Measurements from ENCODE around the gene COMMD4. TPM values are rescaled to one million over a fixed set of nuclear protein-coding genes. Genes with fewer than 3 reads are reported as not detected.

The COMMD4 gene
- total RNA-seq, 1 experiment from 2014 or later = 109 TPM

DNA sequence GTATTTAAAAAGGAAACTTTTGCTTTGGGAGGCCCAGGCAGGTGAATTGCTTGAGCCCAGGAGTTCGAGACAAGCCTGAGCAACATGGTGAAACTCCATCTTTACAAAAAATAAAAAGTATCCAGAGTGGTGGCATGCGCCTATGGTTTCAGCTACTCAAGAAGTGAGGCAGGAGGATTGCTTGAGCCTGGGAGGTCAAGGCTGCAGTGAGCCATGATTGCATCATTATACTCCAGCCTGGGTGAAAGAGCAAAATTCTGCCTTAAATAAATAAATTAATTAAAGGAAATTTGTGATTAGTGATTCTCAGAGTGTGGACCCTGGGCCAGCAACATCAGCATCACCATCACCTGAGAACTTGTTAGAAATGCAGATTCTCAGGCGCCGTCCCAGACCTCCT is 9.9 kb upstream of the COMMD4 start:
- TF ChIP-seq, protein P1, sequence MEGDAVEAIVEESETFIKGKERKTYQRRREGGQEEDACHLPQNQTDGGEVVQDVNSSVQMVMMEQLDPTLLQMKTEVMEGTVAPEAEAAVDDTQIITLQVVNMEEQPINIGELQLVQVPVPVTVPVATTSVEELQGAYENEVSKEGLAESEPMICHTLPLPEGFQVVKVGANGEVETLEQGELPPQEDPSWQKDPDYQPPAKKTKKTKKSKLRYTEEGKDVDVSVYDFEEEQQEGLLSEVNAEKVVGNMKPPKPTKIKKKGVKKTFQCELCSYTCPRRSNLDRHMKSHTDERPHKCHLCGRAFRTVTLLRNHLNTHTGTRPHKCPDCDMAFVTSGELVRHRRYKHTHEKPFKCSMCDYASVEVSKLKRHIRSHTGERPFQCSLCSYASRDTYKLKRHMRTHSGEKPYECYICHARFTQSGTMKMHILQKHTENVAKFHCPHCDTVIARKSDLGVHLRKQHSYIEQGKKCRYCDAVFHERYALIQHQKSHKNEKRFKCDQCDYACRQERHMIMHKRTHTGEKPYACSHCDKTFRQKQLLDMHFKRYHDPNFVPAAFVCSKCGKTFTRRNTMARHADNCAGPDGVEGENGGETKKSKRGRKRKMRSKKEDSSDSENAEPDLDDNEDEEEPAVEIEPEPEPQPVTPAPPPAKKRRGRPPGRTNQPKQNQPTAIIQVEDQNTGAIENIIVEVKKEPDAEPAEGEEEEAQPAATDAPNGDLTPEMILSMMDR (IDR thresholded peaks at IDR 0.05; ENCODE audit: unreplicated experiment) = no peak
- Mint-ChIP-seq H3K4me3 (ENCODE audit: low read depth, unreplicated experiment) (no peak overlapping the region), H3K27me3 (ENCODE audit: unreplicated experiment) (peaks cover 43% of the 10 kb centered on the region), H3K27ac (ENCODE audit: unreplicated experiment) (no peak overlapping the region), H3K4me1 (ENCODE audit: low read depth, unreplicated experiment) (no peaks in the 10 kb centered on the region), H3K9me3 (ENCODE audit: low read depth, unreplicated experiment) (peaks cover 2% of the 10 kb centered on the region), H3K36me3 (ENCODE audit: insufficient read depth, unreplicated experiment) (no peaks in the 10 kb centered on the region)
- DNase-seq = no peak
- no TSS peak for BruUV-seq (replicated peaks)
- intact Hi-C loops (cut with micrococcal nuclease; ENCODE audit: unreplicated experiment) = no loop called here
- CTCF ChIA-PET = no interaction called here

DNA sequence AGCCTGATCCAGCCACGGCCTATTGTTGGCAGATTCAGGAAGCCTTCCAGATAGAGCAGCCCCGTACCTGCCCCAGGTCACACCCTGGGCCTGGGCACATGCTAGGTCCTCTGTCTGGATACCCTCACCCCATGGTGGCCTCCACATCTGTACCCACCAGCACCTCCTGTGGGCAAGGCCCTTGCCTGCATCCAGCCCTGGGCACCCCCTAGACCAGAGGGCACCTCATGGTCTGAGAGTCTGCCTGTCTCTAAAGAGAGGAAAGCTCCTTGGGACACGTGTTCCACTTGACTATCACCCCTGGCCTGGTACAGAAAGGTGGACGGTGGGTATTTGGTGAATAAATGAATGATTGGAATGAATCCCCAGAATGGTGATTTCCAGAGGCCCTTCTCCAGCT is 8.9 kb upstream of the COMMD4 start:
- CTCF ChIA-PET = no interaction called here
- no TSS peak for BruUV-seq (replicated peaks)
- Mint-ChIP-seq H3K27ac (ENCODE audit: unreplicated experiment) (no peak overlapping the region), H3K4me1 (ENCODE audit: low read depth, unreplicated experiment) (no peaks in the 10 kb centered on the region), H3K9me3 (ENCODE audit: low read depth, unreplicated experiment) (no peaks in the 10 kb centered on the region), H3K4me3 (ENCODE audit: low read depth, unreplicated experiment) (no peak overlapping the region), H3K27me3 (ENCODE audit: unreplicated experiment) (peaks cover 39% of the 10 kb centered on the region), H3K36me3 (ENCODE audit: insufficient read depth, unreplicated experiment) (no peaks in the 10 kb centered on the region)
- no peak for DNase-seq
- intact Hi-C loops (cut with micrococcal nuclease; ENCODE audit: unreplicated experiment) = no loop called here
- TF ChIP-seq, protein P1 (IDR thresholded peaks at IDR 0.05; ENCODE audit: unreplicated experiment) = no peak

DNA sequence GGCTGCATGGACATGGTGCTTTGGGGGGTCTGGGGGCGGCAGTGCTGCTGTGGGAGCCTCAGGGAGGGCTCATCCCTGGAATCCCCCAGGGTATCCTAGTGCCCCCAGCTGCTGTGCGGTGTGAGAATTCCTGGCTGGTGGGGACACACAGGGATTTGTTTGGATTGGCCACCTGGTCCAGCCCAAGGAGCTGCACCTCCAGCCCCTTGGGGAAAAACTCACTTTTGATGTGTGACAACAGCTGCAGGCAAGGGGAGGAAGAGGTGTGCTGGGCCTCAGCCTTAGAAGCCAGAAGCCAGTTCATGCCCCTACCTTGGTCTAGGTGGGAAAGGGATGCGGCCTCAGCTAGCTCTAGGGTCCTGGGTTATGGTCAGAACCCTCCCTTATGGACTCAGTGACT is 8.4 kb upstream of the COMMD4 start:
- Mint-ChIP-seq H3K27me3 (ENCODE audit: unreplicated experiment) (peaks cover 39% of the 10 kb centered on the region), H3K27ac (ENCODE audit: unreplicated experiment) (no peak overlapping the region), H3K4me1 (ENCODE audit: low read depth, unreplicated experiment) (no peaks in the 10 kb centered on the region), H3K9me3 (ENCODE audit: low read depth, unreplicated experiment) (no peaks in the 10 kb centered on the region), H3K4me3 (ENCODE audit: low read depth, unreplicated experiment) (no peak overlapping the region), H3K36me3 (ENCODE audit: insufficient read depth, unreplicated experiment) (no peaks in the 10 kb centered on the region)
- DNase-seq = no peak
- TF ChIP-seq, protein P1 (IDR thresholded peaks at IDR 0.05; ENCODE audit: unreplicated experiment) = no peak
- no TSS peak for BruUV-seq (replicated peaks)
- CTCF ChIA-PET = no interaction called here
- intact Hi-C loops (cut with micrococcal nuclease; ENCODE audit: unreplicated experiment) = no loop called here

DNA sequence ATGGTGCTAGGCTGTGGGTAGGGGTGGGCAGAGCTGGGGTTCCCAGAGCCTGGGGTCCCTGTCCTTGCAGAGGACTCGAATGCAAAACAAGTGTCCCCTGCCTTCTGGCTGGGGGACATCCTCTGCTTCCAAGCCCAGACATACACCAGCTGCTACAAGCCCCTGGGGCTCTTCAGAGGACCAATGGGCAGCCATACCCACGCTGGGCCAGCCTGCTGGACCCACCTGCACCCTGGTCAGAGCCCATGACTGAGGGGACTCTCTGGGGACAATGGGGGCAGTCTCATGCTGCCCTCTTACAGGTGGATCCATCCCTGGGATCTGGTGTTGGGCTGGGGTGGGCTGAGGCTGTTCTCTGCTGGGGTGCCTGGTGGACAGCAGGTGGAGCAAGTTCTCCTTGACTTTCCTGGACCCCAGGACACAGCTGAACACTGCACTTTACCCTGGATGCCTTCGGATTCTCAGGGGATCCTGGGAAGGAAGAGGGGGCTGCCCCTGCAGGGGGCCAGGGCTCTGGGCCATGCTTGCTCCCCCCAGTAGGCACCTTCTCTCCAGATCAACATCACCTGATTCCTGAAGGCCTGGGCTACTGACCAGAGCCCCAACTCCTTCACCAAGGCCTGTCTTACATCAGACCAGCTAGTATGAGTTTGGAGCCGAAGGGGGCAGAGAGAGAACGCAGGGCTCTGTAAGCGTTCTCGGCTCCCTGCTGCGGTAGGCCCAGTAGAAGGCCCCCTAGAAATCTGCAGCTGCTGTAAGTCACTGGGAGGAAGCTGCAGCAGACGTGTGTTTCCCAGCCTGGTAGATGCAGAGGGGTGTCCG is 7.2 kb upstream of the COMMD4 start:
- TF ChIP-seq, protein P1 (IDR thresholded peaks at IDR 0.05; ENCODE audit: unreplicated experiment) = no peak
- peaks cover 38% of the 10 kb centered on the region for H3K27me3 Mint-ChIP-seq (ENCODE audit: unreplicated experiment)
- CTCF ChIA-PET = no interaction called here
- H3K27ac Mint-ChIP-seq (ENCODE audit: unreplicated experiment) = no peak overlapping the region
- no peak overlapping the region for H3K4me3 Mint-ChIP-seq (ENCODE audit: low read depth, unreplicated experiment)
- BruUV-seq (replicated peaks) = no TSS peak
- no peak for DNase-seq
- H3K36me3 Mint-ChIP-seq (ENCODE audit: insufficient read depth, unreplicated experiment) = no peaks in the 10 kb centered on the region
- H3K9me3 Mint-ChIP-seq (ENCODE audit: low read depth, unreplicated experiment) = no peaks in the 10 kb centered on the region
- H3K4me1 Mint-ChIP-seq (ENCODE audit: low read depth, unreplicated experiment) = no peaks in the 10 kb centered on the region
- intact Hi-C loops (cut with micrococcal nuclease; ENCODE audit: unreplicated experiment) = no loop called here
